Stimulated activated CD8-positive, alpha-beta memory T cell treated with anti-CD3 and anti-CD28 coated beads, Interleukin-7, amount 100 ng/mL, for 4 hours (primary cell): Measurements from ENCODE around the gene IPO9.
"Not testable (repeated sequence)": the region's sequence is repeated elsewhere in the genome, so short reads cannot be mapped to it uniquely, and the experiment has no call there.

Experiments
- DNase-seq, 2 donors: peaks; one replicate each; pipeline ENCODE4 v3.0.0-alpha.2; 2020; ENCODE audit warnings: low read depth in 2 of 2

Gene IPO9

GRCh38 chr1:201809876-201810275 lies 19.1 kb upstream of the IPO9 start:
- DNase-seq, result no peak

GRCh38 chr1:201810466-201811216 lies 18.3 kb upstream of the IPO9 start:
- DNase-seq, result no peak

- DNase-seq, result no peak
These were observed 15.7 kb upstream of the IPO9 start for GRCh38 chr1:201813226-201813625.

GRCh38 chr1:201816309-201816854 lies 12.6 kb upstream of the IPO9 start:
- no peak for DNase-seq

- DNase-seq, result no peak
These were observed 9.8 kb upstream of the IPO9 start for GRCh38 chr1:201818971-201819750.

- no peak for DNase-seq
These were observed 8.5 kb upstream of the IPO9 start for GRCh38 chr1:201820413-201820812.

GRCh38 chr1:201825245-201825644 lies 3.7 kb upstream of the IPO9 start:
- DNase-seq, result no peak

- no peak for DNase-seq
These were observed 2.1 kb upstream of the IPO9 start for GRCh38 chr1:201826830-201827229.

GRCh38 chr1:201827321-201828216 lies 1.4 kb upstream of the IPO9 start:
- DNase-seq, result no peak

GRCh38 chr1:201828217-201828819 lies 639 bp upstream of the IPO9 start:
- no peak for DNase-seq

GRCh38 chr1:201831371-201831770 lies 2.4 kb downstream of the IPO9 start:
- no peak for DNase-seq

GRCh38 chr1:201834621-201835020 lies 5.7 kb downstream of the IPO9 start:
- no peak for DNase-seq

- DNase-seq, result no peak
These were observed 9.4 kb downstream of the IPO9 start for GRCh38 chr1:201838381-201838780.

- not testable (repeated sequence) for DNase-seq
These were observed 10.1 kb downstream of the IPO9 start for GRCh38 chr1:201839089-201839488.

- no peak for DNase-seq
These were observed 11.1 kb downstream of the IPO9 start for GRCh38 chr1:201840055-201840454.

- no peak for DNase-seq
These were observed 11.5 kb downstream of the IPO9 start for GRCh38 chr1:201840490-201840889.

- no peak for DNase-seq
These were observed 12.4 kb downstream of the IPO9 start for GRCh38 chr1:201841265-201841912.

- no peak for DNase-seq
These were observed 13.6 kb downstream of the IPO9 start for GRCh38 chr1:201842472-201843027.

- no peak for DNase-seq
These were observed 16.6 kb downstream of the IPO9 start for GRCh38 chr1:201845331-201846083.

GRCh38 chr1:201847150-201847549 lies 18.2 kb downstream of the IPO9 start:
- no peak for DNase-seq
